Ramos (cell line): ENCODE measurements around the gene JADE3.

Experiments used
- in situ Hi-C: fragments of 300-500 bp; cut with MboI; formaldehyde crosslinking; loops from one replicate; pipeline ENCODE4 v1.14.3; 2022; ENCODE audit warnings: low sequenced_read_pairs; ENCODE audit not compliant: unreplicated experiment

The JADE3 gene

GRCh38 chrX:46912098-46912602 is at the start of gene JADE3:
TSS of gene JADE3 (plus strand) at chrX:46912421. CDS start at chrX:46984895, 72,474 bp downstream.
- in situ Hi-C loops: loop anchor here (10.0 kb wide), 1 partner anchor 63 kb away; no protein-coding TSS in a partner anchor

GRCh38 chrX:46863072-46863471 is 49.1 kb upstream of the JADE3 start:
- in situ Hi-C loops: no loop called here

- in situ Hi-C loops: no loop called here
Measured at GRCh38 chrX:46864606-46865005, 47.6 kb upstream of the JADE3 start.

- in situ Hi-C loops: no loop called here
Measured at GRCh38 chrX:46865281-46865680, 46.9 kb upstream of the JADE3 start.

- in situ Hi-C loops: no loop called here
Measured at GRCh38 chrX:46866726-46867125, 45.5 kb upstream of the JADE3 start.

- in situ Hi-C loops: no loop called here
Measured at GRCh38 chrX:46873746-46874145, 38.5 kb upstream of the JADE3 start.

- in situ Hi-C loops: no loop called here
Measured at GRCh38 chrX:46876901-46877300, 35.3 kb upstream of the JADE3 start.

GRCh38 chrX:46882266-46882665 is 30.0 kb upstream of the JADE3 start:
- in situ Hi-C loops: no loop called here

- in situ Hi-C loops: no loop called here
Measured at GRCh38 chrX:46884799-46885198, 27.4 kb upstream of the JADE3 start.

GRCh38 chrX:46898207-46898606 is 14.0 kb upstream of the JADE3 start:
- in situ Hi-C loops: no loop called here

GRCh38 chrX:46903458-46904242 is 8.6 kb upstream of the JADE3 start:
- in situ Hi-C loops: no loop called here

GRCh38 chrX:46904626-46905025 is 7.6 kb upstream of the JADE3 start:
- in situ Hi-C loops: no loop called here

GRCh38 chrX:46910415-46910814 is 1.8 kb upstream of the JADE3 start:
- in situ Hi-C loops: loop anchor here (10.0 kb wide), 1 partner anchor 64 kb away; no protein-coding TSS in a partner anchor

GRCh38 chrX:46912603-46913491 is 626 bp downstream of the JADE3 start:
- in situ Hi-C loops: loop anchor here (10.0 kb wide), 1 partner anchor 62 kb away; no protein-coding TSS in a partner anchor

- in situ Hi-C loops: loop anchor here (10.0 kb wide), 1 partner anchor 61 kb away; no protein-coding TSS in a partner anchor
Measured at GRCh38 chrX:46913667-46914066, 1.4 kb downstream of the JADE3 start.

GRCh38 chrX:46916273-46916672 is 4.1 kb downstream of the JADE3 start:
- in situ Hi-C loops: loop anchor here (10.0 kb wide), 1 partner anchor 59 kb away; no protein-coding TSS in a partner anchor

- in situ Hi-C loops: loop anchor here (10.0 kb wide), 1 partner anchor 57 kb away; no protein-coding TSS in a partner anchor
Measured at GRCh38 chrX:46917622-46918021, 5.4 kb downstream of the JADE3 start.

- in situ Hi-C loops: loop anchor here (10.0 kb wide), 1 partner anchor 56 kb away; no protein-coding TSS in a partner anchor
Measured at GRCh38 chrX:46918434-46918833, 6.2 kb downstream of the JADE3 start.

GRCh38 chrX:46920235-46920634 is 8.0 kb downstream of the JADE3 start:
- in situ Hi-C loops: no loop called here

- in situ Hi-C loops: no loop called here
Measured at GRCh38 chrX:46922611-46923010, 10.4 kb downstream of the JADE3 start.

- in situ Hi-C loops: no loop called here
Measured at GRCh38 chrX:46927718-46928117, 15.5 kb downstream of the JADE3 start.
